ENCODE results near the gene DYRK1B.

- TF ChIP-seq, protein P1, sequence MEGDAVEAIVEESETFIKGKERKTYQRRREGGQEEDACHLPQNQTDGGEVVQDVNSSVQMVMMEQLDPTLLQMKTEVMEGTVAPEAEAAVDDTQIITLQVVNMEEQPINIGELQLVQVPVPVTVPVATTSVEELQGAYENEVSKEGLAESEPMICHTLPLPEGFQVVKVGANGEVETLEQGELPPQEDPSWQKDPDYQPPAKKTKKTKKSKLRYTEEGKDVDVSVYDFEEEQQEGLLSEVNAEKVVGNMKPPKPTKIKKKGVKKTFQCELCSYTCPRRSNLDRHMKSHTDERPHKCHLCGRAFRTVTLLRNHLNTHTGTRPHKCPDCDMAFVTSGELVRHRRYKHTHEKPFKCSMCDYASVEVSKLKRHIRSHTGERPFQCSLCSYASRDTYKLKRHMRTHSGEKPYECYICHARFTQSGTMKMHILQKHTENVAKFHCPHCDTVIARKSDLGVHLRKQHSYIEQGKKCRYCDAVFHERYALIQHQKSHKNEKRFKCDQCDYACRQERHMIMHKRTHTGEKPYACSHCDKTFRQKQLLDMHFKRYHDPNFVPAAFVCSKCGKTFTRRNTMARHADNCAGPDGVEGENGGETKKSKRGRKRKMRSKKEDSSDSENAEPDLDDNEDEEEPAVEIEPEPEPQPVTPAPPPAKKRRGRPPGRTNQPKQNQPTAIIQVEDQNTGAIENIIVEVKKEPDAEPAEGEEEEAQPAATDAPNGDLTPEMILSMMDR (IDR thresholded peaks at IDR 0.05; ENCODE audit: poor library complexity, severe bottlenecking), result no peak
- TF ChIP-seq REST (IDR thresholded peaks at IDR 0.05; ENCODE audit: borderline replicate concordance), result no peak
- no peak for TF ChIP-seq RAD21 (conservative IDR thresholded peaks at IDR 0.05)
- no peak for TF ChIP-seq EZH2 (IDR thresholded peaks at IDR 0.05; ENCODE audit: borderline replicate concordance, insufficient read depth, low read length, poor library complexity, severe bottlenecking)
- TF ChIP-seq POLR2AphosphoS5 (IDR thresholded peaks at IDR 0.05), result no peak
- no peak for TF ChIP-seq SMC3 (conservative IDR thresholded peaks at IDR 0.05; ENCODE audit: poor library complexity)
- TF ChIP-seq TAF1 (IDR thresholded peaks at IDR 0.05; ENCODE audit: low read depth), result no peak
- TF ChIP-seq EP300 (conservative IDR thresholded peaks at IDR 0.05; ENCODE audit: poor library complexity, severe bottlenecking), result no peak
- no peak for TF ChIP-seq MXI1 (conservative IDR thresholded peaks at IDR 0.05; ENCODE audit: poor library complexity, severe bottlenecking)
Measured at GRCh38 chr19:39858541-39858940, 24.6 kb upstream of the DYRK1B start.
